GM12875 (cell line): Measurements from ENCODE around the gene NUP214.
"Not testable (repeated sequence)": the region's sequence is repeated elsewhere in the genome, so short reads cannot be mapped to it uniquely, and the experiment has no call there.

Experiments used
- H3K4me3 ChIP-seq: one replicate; pipeline ENCODE4 v1.5.1; 2011; ENCODE audit warnings: low read depth, low read length, control low read depth
- TF ChIP-seq, protein P1 (sequence below): IDR thresholded peaks from 2 replicates; pipeline ENCODE4 v1.5.1; 2011; ENCODE audit warnings: low read depth, mild to moderate bottlenecking, control low read depth, inconsistent platforms, low read length, moderate library complexity, borderline replicate concordance; ENCODE audit not compliant: insufficient read depth

NUP214 gene

DNA sequence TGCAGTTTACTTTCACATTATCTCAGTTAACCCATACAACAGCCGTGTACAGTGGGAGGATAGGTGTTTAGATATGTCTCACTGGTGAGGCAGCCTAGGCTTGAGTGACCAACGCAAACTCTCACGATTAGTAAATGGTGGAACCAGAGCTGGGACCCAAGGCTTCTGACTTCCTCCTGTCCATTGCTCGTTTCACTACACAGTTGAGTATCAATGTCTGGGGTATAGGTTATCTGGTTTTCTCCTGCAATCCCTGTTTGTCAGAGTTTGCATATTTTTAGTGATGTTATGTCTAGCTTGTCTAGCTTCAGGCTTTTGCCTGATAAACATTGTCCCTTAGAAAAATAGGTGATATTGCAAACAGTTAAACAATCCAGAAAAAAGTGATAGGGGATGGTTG, 62.6 kb downstream of the NUP214 start:
- TF ChIP-seq, protein P1, sequence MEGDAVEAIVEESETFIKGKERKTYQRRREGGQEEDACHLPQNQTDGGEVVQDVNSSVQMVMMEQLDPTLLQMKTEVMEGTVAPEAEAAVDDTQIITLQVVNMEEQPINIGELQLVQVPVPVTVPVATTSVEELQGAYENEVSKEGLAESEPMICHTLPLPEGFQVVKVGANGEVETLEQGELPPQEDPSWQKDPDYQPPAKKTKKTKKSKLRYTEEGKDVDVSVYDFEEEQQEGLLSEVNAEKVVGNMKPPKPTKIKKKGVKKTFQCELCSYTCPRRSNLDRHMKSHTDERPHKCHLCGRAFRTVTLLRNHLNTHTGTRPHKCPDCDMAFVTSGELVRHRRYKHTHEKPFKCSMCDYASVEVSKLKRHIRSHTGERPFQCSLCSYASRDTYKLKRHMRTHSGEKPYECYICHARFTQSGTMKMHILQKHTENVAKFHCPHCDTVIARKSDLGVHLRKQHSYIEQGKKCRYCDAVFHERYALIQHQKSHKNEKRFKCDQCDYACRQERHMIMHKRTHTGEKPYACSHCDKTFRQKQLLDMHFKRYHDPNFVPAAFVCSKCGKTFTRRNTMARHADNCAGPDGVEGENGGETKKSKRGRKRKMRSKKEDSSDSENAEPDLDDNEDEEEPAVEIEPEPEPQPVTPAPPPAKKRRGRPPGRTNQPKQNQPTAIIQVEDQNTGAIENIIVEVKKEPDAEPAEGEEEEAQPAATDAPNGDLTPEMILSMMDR, result no peak
- no peak overlapping the region for H3K4me3 ChIP-seq

DNA sequence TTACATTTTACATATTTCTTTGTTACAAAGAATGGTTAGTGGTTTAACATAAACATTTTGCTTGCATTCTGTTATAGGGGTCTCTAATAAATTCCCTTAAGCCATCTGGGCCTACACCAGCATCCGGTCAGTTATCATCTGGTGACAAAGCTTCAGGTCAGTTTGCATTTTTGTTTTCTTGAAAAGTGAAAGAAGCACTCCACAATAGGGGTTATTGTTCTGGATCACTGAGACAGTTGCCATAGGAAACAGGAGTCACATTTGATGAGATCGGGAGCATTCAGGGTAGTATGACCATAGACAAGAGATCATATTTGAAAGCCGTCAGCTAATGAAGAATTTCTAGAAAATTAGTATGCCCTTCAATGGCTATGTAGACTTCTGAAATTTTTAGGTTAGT, 63.6 kb downstream of the NUP214 start:
- TF ChIP-seq, protein P1, result no peak

DNA sequence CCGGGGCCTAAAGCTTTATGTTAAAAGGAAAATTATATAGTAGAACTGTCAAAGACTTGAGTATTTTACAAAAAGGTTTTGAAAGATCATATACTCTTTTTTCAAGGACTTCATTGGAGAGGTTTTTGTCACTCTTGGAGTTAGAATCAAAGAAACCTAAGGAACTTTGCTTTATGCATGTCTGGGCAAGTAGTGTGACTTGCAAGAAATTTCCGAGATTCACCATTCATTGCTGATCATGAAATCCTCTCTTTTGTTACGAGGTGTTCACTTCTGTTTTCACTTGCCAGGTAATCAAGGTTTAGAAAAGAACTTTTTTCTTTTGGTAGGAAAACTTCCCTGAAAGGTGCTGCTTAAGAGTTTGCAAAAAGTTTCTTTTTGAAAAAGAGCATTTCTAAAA, 64.8 kb downstream of the NUP214 start:
- TF ChIP-seq, protein P1, result no peak
- H3K4me3 ChIP-seq, result no peak overlapping the region

More for the DNA sequence above, 63.6 kb downstream of the NUP214 start:
- H3K4me3 ChIP-seq, result no peak overlapping the region

DNA sequence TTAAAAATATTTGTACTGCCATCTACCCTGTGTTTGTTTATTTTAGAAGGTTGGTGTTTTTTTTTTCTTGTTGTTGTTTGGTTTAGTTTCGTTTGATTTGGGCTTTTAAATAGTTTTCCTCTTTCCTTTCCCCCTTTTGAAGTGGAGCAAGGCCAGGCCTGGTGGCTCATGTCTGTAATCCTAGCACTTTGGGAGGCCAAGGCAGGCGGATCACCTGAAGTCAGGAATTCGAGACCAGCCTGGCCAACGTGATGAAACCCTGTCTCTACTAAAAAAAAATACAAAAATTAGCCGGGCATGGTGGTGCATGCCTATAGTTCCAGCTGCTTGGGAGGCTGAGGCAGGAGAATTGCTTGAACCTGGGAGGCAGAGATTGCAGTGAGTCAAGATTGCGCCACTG, 65.6 kb downstream of the NUP214 start:
- H3K4me3 ChIP-seq, result not testable (repeated sequence)

DNA sequence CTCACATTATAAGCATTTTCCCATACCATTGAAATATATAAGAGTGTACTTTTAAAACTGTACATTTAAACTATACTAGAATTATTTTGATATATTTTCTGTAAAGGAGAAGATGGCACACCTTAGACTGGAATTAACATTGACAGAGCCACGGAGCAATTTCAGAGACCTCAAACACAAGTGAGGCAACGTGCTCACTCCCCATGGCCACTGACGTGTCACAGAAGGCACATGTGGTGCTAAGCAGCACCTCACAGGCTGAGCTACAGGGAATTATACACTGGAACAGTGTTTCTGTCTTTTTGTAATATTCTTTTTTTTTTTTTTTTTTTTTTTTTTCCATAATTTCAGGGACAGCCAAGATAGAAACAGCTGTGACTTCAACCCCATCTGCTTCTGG, 66.5 kb downstream of the NUP214 start:
- no peak overlapping the region for H3K4me3 ChIP-seq
- TF ChIP-seq, protein P1, result no peak

DNA sequence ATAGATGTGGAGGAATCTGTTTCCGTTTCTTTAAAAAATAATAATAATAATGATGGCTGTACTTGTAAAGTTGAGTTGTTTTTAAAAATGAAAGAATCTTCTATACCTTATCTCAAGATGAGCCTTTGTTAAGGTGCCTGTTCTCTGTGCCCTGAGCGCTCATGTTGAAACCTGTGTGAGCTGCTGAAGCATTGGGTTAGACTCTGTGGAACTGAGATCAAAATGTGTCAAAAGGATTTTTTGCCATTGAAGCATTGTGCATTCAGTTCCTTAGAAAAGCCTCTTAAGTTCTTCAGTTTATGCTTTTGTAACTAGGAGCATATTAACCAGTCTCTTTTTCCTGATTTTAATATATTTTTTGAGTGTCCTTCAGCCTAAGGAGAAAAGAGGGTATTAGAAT, 67.7 kb downstream of the NUP214 start:
- TF ChIP-seq, protein P1, result no peak
- H3K4me3 ChIP-seq, result no peak overlapping the region

DNA sequence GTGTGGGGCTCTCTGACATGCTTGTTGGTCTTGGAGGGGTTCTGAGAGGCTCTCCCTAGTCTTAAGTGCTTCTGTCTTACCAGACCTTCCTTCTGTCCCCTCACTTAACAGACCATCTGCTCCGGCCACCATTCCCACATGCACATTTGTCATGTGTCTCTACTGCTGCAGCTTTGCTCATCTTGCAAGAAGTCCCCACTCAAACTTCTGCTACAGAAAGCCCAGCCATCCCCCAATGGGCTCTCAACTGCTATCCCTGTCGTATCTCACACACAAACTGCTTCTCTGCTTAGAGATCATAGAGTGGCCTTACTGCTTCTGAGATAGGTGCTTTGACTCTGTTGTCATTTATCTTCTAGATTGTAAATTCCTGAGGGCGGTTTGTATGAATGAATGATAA, 69.4 kb downstream of the NUP214 start:
- no peak overlapping the region for H3K4me3 ChIP-seq
- TF ChIP-seq, protein P1, result no peak
